Right lobe of liver (tissue), 6 donors: Measurements from ENCODE around the gene KIF1A. TPM values are rescaled to one million over a fixed set of nuclear protein-coding genes. Genes with fewer than 3 reads are reported as not detected.
A peak's percentile ranks its signal among the peaks of the same experiment; 100 is the strongest.
"Not testable (repeated sequence)": the region's sequence is repeated elsewhere in the genome, so short reads cannot be mapped to it uniquely, and the experiment has no call there.

Experiments used
- ATAC-seq, 4 donors: fragments of 200-7000 bp; cut with Tn5 transposase; one replicate each; pipeline ENCODE4 v1.9.1; 2020; ENCODE audit warnings: mild to moderate bottlenecking in 4 of 4, moderate library complexity in 4 of 4
- DNase-seq, 3 donors: peaks; one replicate each; pipeline ENCODE4 v3.0.0-alpha.2; 2020
- H3K27ac ChIP-seq, 3 donors: fragments of 200-600 bp; one replicate each; pipeline ENCODE4 v1.8.0; 2022
- H3K27me3 ChIP-seq, 2 donors: fragments of 200-600 bp; one replicate each; pipeline ENCODE4 v1.8.0; 2022
- H3K36me3 ChIP-seq, 4 donors: fragments of 200-600 bp; sonication (generic) in 1 of 4; one replicate each; pipeline versions ENCODE4 v1.5.1 to v1.8.0; 2017 to 2022; ENCODE audit warnings: control low read depth in 1 of 4
- H3K4me1 ChIP-seq, 4 donors: fragments of 200-600 bp; sonication (generic) in 1 of 4; one replicate each; pipeline versions ENCODE4 v1.5.1 to v1.8.0; 2017 to 2022; ENCODE audit warnings: control low read depth in 1 of 4
- H3K4me3 ChIP-seq, 3 donors: fragments of 200-600 bp; one replicate each; pipeline ENCODE4 v1.8.0; 2022
- H3K9me3 ChIP-seq, 4 donors: fragments of 200-600 bp; sonication (generic) in 1 of 4; one replicate each; pipeline versions ENCODE4 v1.5.1 to v1.8.0; 2017 to 2022; ENCODE audit warnings: control low read depth in 1 of 4
- POLR2A ChIP-seq: fragments of 450-650 bp; IDR thresholded peaks from one replicate; pipeline ENCODE4 v1.6.1; 2017; ENCODE audit warnings: antibody characterized with exemption, mild to moderate bottlenecking
- WGBS: methylation state at CpG from one replicate; pipeline ENCODE4 v1.1.6; 2018; ENCODE audit warnings: low coverage, low lambda C conversion rate; ENCODE audit not compliant: insufficient coverage; ENCODE audit errors: missing lambda C conversion rate; 5-methylcytosine and 5-hydroxymethylcytosine counted together
- intact Hi-C, 2 donors: fragments of 100-400 bp; cut with DNase I; formaldehyde crosslinking; loops; one replicate each; pipeline versions ENCODE4 v1.11.2 to v1.14.1; 2022
- total RNA-seq, 6 experiments: library from RNA; depleted of rRNA in 2 of 6; stranded (reverse); fragments of >200 nt in 2 of 6; fragmentation: NEBNext Ultra II Directional in 3 of 6; extraction: Animal tissue kit (Norgen Biotek cat#: 25700) in 3 of 6; gene quantifications; one replicate each; pipeline versions ENCODE4 v1.1.0 to v1.2.4, GENCODE V29; 2016 to 2023
- TF ChIP-seq, protein P1 (sequence below), 4 donors: fragments of 200-600 bp in 3 of 4; fragments of 450-650 bp in 1 of 4; IDR thresholded peaks; one replicate each; pipeline versions ENCODE4 v1.5.1 to v1.8.0; 2016 to 2022; ENCODE audit warnings: antibody characterized with exemption in 4 of 4, mild to moderate bottlenecking in 2 of 4
- donor health status: DM: no; HTN: yes; CAD: no.
- donor health status: DM: no; HTN: no; CAD: no.
- donor health status: DM: no; HTN: no; CAD: no.
- donor health status: DM: no; HTN: yes; CAD: no.
- donor health status: DM: no; HTN: yes; CAD: no.

The KIF1A gene
- total RNA-seq, 6 experiments from 2014 or later: 0.31 to 0.87 (median 0.56) TPM

DNA sequence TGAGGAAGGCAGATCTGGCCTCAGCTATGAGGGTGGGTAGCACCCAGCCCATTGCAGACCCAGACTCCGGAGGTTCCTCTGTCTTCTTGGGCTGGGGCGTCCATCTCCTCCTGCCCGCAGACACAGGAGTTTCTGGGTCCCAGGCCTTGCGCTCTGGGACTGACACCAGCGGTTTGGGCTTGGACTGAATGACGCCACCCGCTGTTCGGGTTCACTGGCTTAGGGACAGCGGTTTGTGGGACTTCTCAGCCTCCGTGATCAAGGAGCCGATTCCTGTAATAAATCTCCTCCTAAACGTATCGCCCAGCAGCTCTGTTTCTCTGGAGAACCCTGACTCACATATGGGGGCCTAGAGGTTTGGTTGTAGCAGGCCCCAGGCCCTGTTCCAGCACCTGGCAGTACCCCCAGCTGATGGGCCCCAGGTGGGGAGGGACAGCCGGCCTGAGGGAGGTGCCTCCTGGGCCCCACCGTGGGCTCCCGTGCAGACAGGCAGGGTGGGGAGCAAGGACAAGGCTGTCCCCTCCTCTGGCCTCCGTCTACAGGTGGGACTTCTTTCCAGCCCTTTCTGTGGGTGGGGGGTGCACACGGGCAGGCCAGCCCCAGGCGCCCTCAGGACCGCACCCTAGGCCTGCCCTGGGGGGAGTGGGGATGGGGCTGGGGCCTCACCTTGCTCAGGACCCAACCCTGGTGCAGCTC, 132.8 kb downstream of the KIF1A start:
- no peaks in the 10 kb centered on the region for H3K27me3 ChIP-seq
- intact Hi-C loops: no loop called here
- no peaks in the 10 kb centered on the region for H3K36me3 ChIP-seq
- TF ChIP-seq POLR2A: no peak
- TF ChIP-seq, protein P1, sequence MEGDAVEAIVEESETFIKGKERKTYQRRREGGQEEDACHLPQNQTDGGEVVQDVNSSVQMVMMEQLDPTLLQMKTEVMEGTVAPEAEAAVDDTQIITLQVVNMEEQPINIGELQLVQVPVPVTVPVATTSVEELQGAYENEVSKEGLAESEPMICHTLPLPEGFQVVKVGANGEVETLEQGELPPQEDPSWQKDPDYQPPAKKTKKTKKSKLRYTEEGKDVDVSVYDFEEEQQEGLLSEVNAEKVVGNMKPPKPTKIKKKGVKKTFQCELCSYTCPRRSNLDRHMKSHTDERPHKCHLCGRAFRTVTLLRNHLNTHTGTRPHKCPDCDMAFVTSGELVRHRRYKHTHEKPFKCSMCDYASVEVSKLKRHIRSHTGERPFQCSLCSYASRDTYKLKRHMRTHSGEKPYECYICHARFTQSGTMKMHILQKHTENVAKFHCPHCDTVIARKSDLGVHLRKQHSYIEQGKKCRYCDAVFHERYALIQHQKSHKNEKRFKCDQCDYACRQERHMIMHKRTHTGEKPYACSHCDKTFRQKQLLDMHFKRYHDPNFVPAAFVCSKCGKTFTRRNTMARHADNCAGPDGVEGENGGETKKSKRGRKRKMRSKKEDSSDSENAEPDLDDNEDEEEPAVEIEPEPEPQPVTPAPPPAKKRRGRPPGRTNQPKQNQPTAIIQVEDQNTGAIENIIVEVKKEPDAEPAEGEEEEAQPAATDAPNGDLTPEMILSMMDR (IDR thresholded peaks at IDR 0.05): no peak
- no peaks in the 10 kb centered on the region for H3K9me3 ChIP-seq
- ATAC-seq (no peak), DNase-seq (peak in 1 of 3 donors; percentile 40)
- 89% methylated on average over 5 of the region's 20 CpGs for WGBS
- no peaks in the 10 kb centered on the region for H3K4me1 ChIP-seq
- no peak overlapping the region for H3K27ac ChIP-seq
- no peak overlapping the region for H3K4me3 ChIP-seq

DNA sequence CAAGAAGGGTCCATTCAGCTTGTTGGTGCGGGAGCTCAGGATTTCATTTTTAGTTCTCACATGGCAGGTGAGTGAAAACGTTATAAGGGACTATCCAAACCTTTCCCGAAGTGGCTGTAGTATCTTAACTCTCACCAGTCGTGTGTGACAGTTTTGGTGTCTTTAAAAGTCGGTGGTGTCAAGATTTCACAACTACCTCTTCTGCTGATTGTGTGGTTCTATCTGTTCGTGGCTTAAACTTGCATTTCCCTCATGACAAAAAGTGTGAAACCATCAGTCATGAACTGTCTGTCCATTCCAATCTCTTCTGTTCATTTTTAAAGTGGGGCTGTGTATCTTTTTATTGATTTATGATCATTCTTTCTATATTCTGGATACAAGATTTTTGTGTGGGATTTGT, 133.6 kb downstream of the KIF1A start:
- H3K36me3 ChIP-seq: no peaks in the 10 kb centered on the region
- H3K27ac ChIP-seq: no peak overlapping the region
- H3K4me1 ChIP-seq: no peaks in the 10 kb centered on the region
- TF ChIP-seq, protein P1 (IDR thresholded peaks at IDR 0.05): no peak
- no peak for TF ChIP-seq POLR2A
- 16% methylated on average over 5 of the region's 6 CpGs for WGBS
- H3K9me3 ChIP-seq: no peaks in the 10 kb centered on the region
- intact Hi-C loops: no loop called here
- ATAC-seq (no peak), DNase-seq (no peak)
- H3K4me3 ChIP-seq: no peak overlapping the region
- H3K27me3 ChIP-seq: no peaks in the 10 kb centered on the region

DNA sequence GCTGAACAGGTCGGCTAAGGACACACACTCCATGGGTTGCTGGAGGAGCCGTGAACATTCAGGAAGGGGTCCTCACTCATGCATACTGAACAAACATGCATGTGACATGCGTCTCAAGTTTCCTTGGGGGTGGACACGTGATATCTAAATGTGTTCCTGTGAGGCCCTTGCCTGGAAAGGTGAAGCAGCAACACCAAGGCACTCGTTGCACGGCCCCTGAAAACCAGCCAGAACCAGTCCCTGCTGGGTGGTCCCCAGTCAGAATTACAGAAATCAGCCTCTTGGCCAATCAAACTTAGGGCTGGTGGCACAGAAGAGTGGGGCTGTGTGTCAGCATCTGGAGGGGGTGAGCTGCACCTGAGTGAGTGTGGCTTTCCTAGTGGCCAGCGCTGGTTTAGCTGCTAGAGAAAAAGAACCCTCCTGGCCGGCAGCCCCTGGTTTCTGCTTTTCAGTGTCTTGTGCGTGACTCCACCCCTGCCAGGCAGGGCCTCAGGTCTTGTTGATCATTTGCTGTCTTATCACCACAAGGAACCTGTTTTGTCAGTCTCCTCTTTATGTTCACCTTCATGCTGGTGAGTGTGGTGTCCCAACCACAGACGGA, 134.1 kb downstream of the KIF1A start:
- no peaks in the 10 kb centered on the region for H3K27me3 ChIP-seq
- ATAC-seq (no peak), DNase-seq (peak in 1 of 3 donors; percentile 24)
- H3K9me3 ChIP-seq: no peaks in the 10 kb centered on the region
- no peak overlapping the region for H3K27ac ChIP-seq
- 45% methylated on average over 5 of the region's 10 CpGs for WGBS
- H3K4me1 ChIP-seq: no peaks in the 10 kb centered on the region
- TF ChIP-seq, protein P1 (IDR thresholded peaks at IDR 0.05): no peak
- TF ChIP-seq POLR2A: no peak
- no peak overlapping the region for H3K4me3 ChIP-seq
- intact Hi-C loops: no loop called here
- no peaks in the 10 kb centered on the region for H3K36me3 ChIP-seq

DNA sequence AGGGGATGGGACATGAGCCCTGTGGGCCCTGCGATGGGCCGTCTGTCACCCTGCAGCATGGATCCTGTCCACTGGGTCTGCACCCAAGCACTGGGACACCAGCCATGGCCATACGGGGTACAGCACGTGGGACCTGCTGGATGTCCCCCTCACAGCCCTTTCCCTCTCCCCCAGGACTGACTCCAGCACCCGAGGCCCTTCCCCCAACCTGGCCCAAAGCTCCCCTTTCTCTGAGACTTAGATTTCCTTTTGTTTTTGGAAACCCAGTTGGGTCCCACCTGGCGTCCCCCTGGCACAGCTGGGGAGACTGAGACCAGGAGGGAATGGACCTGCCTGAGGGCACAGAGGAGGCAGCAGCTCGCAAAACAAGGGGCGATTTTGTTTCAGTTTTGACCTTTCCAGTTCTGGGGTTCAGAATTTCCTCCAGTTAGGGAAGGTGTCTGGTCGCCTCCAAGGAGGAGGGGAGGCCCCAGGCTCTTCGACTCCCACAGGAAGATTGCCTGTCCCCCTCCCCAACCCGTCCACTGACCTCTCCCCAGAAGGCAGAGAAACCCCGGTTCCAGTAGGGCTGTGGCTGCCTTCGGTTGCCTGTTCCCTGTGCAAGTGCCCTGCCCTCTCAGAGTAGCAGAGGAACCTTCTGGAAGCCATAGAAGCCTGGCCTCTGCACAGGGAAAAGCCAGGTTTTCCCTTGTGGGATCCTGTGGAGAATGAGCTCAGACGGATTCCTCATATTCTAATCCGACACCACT, 135.9 kb downstream of the KIF1A start:
- ATAC-seq, H3K4me1 ChIP-seq, H3K9me3 ChIP-seq, H3K27me3 ChIP-seq, H3K36me3 ChIP-seq, intact Hi-C loops, DNase-seq, H3K4me3 ChIP-seq, H3K27ac ChIP-seq: not testable (repeated sequence)
- 48% methylated on average over 9 of the region's 15 CpGs for WGBS

DNA sequence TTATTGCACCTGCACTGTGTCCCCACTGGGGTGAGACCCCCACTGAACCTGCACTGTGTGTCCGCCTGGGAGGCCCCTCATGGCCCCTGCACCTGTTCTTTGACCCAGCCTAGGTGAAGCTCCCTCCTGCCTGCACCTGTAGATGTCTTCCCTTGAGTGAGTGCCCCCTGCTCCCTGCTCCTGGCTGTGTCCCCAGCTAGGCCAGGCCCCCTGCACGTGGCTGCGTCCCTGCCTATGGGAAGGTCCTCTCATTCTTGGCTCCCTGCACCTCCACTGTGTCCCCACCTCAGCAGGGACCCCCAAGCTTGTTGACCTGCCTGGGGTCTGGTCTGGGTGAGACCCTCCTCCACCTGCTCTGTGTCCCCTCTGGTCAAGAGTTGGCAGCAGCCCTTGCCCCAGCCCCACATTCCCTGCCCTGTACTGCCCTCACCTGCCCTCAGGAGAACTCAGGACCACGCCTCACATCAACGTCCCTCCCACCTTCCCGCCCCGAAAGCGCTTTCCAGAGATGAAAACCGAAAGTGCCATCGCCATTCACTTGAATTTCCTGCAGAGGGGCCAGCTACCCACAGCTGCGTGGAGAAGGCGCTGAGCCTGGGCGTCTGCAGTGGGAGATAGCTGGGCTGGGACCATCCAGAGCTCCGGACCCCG, 136.6 kb downstream of the KIF1A start:
- intact Hi-C loops, H3K4me3 ChIP-seq, H3K9me3 ChIP-seq, H3K27ac ChIP-seq, H3K4me1 ChIP-seq, ATAC-seq, DNase-seq, H3K36me3 ChIP-seq, H3K27me3 ChIP-seq: not testable (repeated sequence)
- WGBS: 100% methylated on average over 2 of the region's 15 CpGs

DNA sequence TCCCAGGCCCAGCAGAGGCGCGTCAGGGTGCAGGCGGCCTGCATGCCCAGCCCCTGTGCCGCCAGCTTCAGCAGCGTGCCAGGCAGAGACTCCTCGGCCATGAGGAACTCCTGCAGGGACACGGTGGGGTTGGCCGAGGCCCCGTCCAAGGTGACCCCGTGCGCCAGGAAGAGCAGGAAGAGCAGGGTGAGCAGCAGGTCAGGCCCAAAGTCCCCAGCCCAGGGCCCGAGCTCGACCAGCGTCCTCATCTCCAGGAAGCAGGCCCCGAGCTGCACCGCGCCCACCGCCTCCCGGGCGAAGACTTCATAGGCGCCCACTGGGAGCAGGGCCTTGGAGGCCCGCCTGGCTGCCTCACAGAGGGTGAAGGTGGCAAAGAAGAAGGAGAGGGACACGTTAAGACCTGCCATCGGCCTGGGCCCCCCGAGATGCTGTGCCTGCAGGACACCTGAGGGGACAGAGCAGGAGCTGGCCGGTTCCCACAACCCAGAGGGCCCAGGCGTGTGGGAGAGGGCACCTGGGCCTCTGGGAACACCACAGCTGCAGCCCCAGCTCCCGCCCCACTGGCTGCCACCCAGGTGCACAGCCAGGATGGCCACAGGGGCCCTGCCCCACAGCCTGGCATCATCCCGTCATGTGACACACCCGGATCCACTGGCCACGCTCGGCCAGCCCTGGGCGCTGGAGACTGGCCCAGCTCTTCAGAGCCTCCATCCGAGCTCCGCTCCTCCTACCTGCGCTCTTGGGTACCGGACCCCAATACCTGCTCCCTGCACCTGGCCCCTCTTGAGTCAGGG, 137.4 kb downstream of the KIF1A start, which contains the start of gene AQP12B:
Gene AQP12B, minus strand, starts transcription at position 455 of the 794 bp plus-strand sequence. Its CDS starts 48 bp downstream, at position 407.
- H3K27me3 ChIP-seq, H3K9me3 ChIP-seq, H3K27ac ChIP-seq, DNase-seq, H3K36me3 ChIP-seq, H3K4me1 ChIP-seq, H3K4me3 ChIP-seq, intact Hi-C loops: not testable (repeated sequence)
- WGBS: 65% methylated on average over 10 of the region's 37 CpGs
- ATAC-seq: peak in 1 of 4 donors; percentile 7

DNA sequence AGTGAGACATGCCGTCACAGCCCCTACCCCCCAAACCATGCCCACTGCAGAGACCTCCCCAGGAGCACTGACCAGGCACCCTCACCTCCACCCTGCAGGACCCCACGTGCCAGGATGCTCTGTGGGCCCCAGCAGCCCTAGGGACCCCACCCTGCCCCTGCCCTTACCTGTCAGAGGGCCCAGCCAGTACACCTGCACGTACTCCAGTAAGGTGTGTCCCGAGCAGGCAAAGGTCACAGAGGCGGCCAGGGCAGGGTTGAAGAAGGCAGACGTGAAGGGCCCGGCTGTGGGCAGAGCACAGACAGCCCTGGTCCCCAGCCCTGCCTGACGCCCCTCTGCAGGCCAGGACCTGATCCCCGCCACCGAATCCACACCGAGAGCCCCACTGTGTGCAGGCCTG, 139.8 kb downstream of the KIF1A start:
- H3K27me3 ChIP-seq, H3K4me3 ChIP-seq, intact Hi-C loops, H3K36me3 ChIP-seq, ATAC-seq, H3K27ac ChIP-seq, DNase-seq, H3K9me3 ChIP-seq, H3K4me1 ChIP-seq: not testable (repeated sequence)
- WGBS: 10% methylated on average over 2 of the region's 11 CpGs
